Panc1 (cell line): Measurements from ENCODE around the gene PUSL1. TPM values are rescaled to one million over a fixed set of nuclear protein-coding genes. Genes with fewer than 3 reads are reported as not detected.

ENCODE experiments used
- ATAC-seq: fragments of 200-7000 bp; cut with Tn5 transposase; 2 replicates; pipeline ENCODE4 v1.9.1; 2020; ENCODE audit warnings: mild to moderate bottlenecking, moderate library complexity
- BruUV-seq: library from RNA; stranded (reverse); fragments of 400-500 nt; replicated peaks from 2 replicates; lab custom pipeline; 2021; lab: Mats Ljungman, UMichigan
- CTCF ChIA-PET: fragments of 300-600 bp; sonication (Branson Sonifier 250); formaldehyde crosslinking; loops from one replicate; lab custom pipeline; 2022; ENCODE audit warnings: antibody characterized with exemption; lab: Charles Lee
- POLR2A ChIA-PET: fragments of 300-600 bp; sonication (Branson Sonifier 250); formaldehyde crosslinking; loops from one replicate; lab custom pipeline; 2022; ENCODE audit warnings: antibody characterized with exemption; lab: Charles Lee
- DNase-seq: peaks from one replicate; pipeline ENCODE4 v3.0.0-alpha.2; 2010; ENCODE audit warnings: low read depth, low spot score
- H3K27ac ChIP-seq: 2 replicates; pipeline ENCODE4 v1.5.1; 2011; ENCODE audit warnings: mild to moderate bottlenecking, low read length, inconsistent platforms
- H3K27me3 ChIP-seq: fragments of 200-500 bp; sonication (Bioruptor generic); 2 replicates; pipeline ENCODE4 v1.6.0; 2014; ENCODE audit warnings: low read length, inconsistent platforms; ENCODE audit not compliant: control insufficient read depth, insufficient read depth
- H3K36me3 ChIP-seq: fragments of 200-500 bp; sonication (Bioruptor generic); 2 replicates; pipeline ENCODE4 v1.5.1; 2014; ENCODE audit warnings: inconsistent platforms, mild to moderate bottlenecking, low read length, moderate library complexity; ENCODE audit not compliant: control insufficient read depth, insufficient read depth
- H3K4me1 ChIP-seq: 2 replicates; pipeline ENCODE4 v1.5.1; 2011; ENCODE audit warnings: inconsistent platforms, mild to moderate bottlenecking, low read length, moderate library complexity; ENCODE audit not compliant: control insufficient read depth, insufficient read depth
- H3K4me3 ChIP-seq, 2 experiments: 2 replicates each; pipeline ENCODE4 v1.5.1; 2011 to 2012; ENCODE audit warnings: low read depth in 2 of 2, low read length in 2 of 2, mild to moderate bottlenecking in 2 of 2, inconsistent platforms in 1 of 2, moderate library complexity in 1 of 2
- H3K9me3 ChIP-seq: fragments of 200-500 bp; sonication (Bioruptor generic); 2 replicates; pipeline ENCODE4 v1.5.1; 2014; ENCODE audit warnings: low read depth, mild to moderate bottlenecking, inconsistent platforms, low read length, moderate library complexity; ENCODE audit not compliant: control insufficient read depth, insufficient read depth
- CTCF ChIP-seq: fragments of 450-650 bp; IDR thresholded peaks from 2 replicates; pipeline ENCODE4 v1.5.1; 2017; ENCODE audit warnings: mild to moderate bottlenecking
- POLR2AphosphoS5 ChIP-seq: IDR thresholded peaks from 2 replicates; pipeline ENCODE4 v1.6.1; 2012; ENCODE audit warnings: mild to moderate bottlenecking, low read depth, low read length, moderate library complexity
- REST ChIP-seq, 2 experiments: IDR thresholded peaks; 2 replicates each; pipeline ENCODE4 v1.6.1; 2011 to 2012; ENCODE audit warnings: low read depth in 2 of 2, control low read depth in 1 of 2, low read length in 1 of 2, mild to moderate bottlenecking in 1 of 2, moderate library complexity in 1 of 2; ENCODE audit not compliant: insufficient read depth in 1 of 2
- SIN3A ChIP-seq: IDR thresholded peaks from 2 replicates; pipeline ENCODE4 v1.6.1; 2012; ENCODE audit warnings: low read depth, mild to moderate bottlenecking, low read length, moderate library complexity, borderline replicate concordance; ENCODE audit not compliant: insufficient read depth
- TCF7L2 ChIP-seq: IDR thresholded peaks from 2 replicates; pipeline ENCODE4 v1.6.1; 2011; ENCODE audit warnings: mild to moderate bottlenecking, low read depth, low read length, inconsistent platforms
- in situ Hi-C: cut with HindIII; loops from 2 replicates; pipeline ENCODE4 v1.10.0; 2016; ENCODE audit warnings: low sequenced_read_pairs, low pct_unique_long_range_greater_than_20kb
- intact Hi-C: fragments of 100-400 bp; cut with micrococcal nuclease; formaldehyde crosslinking; loops from one replicate; pipeline ENCODE4 v1.10.0; 2022; ENCODE audit not compliant: unreplicated experiment
- total RNA-seq: library from RNA; stranded (reverse); gene quantifications from one replicate; pipeline ENCODE4 v1.2.1, GENCODE V29; 2021; ENCODE audit not compliant: unreplicated experiment

PUSL1 gene
- total RNA-seq, 1 experiment from 2014 or later = 46.9 TPM

GRCh38 chr1:1330366-1331067 is 22.1 kb downstream of the PUSL1 start:
- H3K4me1 ChIP-seq = peaks cover 10% of the 10 kb centered on the region; the same call in 1 of the 2 replicates
- no peak overlapping the region for H3K27ac ChIP-seq
- BruUV-seq = no TSS peak
- ChIA-PET POLR2A (no interaction called here), CTCF (no interaction called here)
- intact Hi-C loops = no loop called here
- no peak overlapping the region for H3K4me3 ChIP-seq
- in situ Hi-C loops = no loop called here
- no peaks in the 10 kb centered on the region for H3K27me3 ChIP-seq
- no peaks in the 10 kb centered on the region for H3K36me3 ChIP-seq
- ATAC-seq (no peak), DNase-seq (no peak)
- no peak for TF ChIP-seq REST (IDR thresholded peaks at IDR 0.05; ENCODE audit: insufficient read depth in 1 of 2, low read depth in 2 of 2, low read length in 1 of 2)
- no peak for TF ChIP-seq SIN3A
- TF ChIP-seq TCF7L2 = no peak
- no peak for TF ChIP-seq CTCF
- TF ChIP-seq POLR2AphosphoS5 = no peak
- no peaks in the 10 kb centered on the region for H3K9me3 ChIP-seq

- CTCF ChIA-PET = no interaction called here
Observed at GRCh38 chr1:1331068-1331965, 22.9 kb downstream of the PUSL1 start, which contains the start of gene TAS1R3. Gene TAS1R3, plus strand, starts transcription at chr1:1331280. Its CDS starts 66 bp downstream, at chr1:1331346.

More at GRCh38 chr1:1331068-1331965, 22.9 kb downstream of the PUSL1 start, which contains the start of gene TAS1R3:
- Histone ChIP-seq H3K9me3 (no peaks in the 10 kb centered on the region), H3K27me3 (no peaks in the 10 kb centered on the region), H3K4me3 (no peak within 1 kb of the TSS), H3K27ac (no peak within 1 kb of the TSS), H3K36me3 (no peaks in the 10 kb centered on the region), H3K4me1 (peaks cover 2% of the 10 kb centered on the region; the same call in 1 of the 2 replicates)
- POLR2A ChIA-PET = no interaction called here
- no TSS peak for BruUV-seq
- TF ChIP-seq REST (IDR thresholded peaks at IDR 0.05; ENCODE audit: insufficient read depth in 1 of 2, low read depth in 2 of 2, low read length in 1 of 2) (no peak), SIN3A (no peak), CTCF (no peak), TCF7L2 (no peak), POLR2AphosphoS5 (no peak)
- DNase-seq = no peak
- ATAC-seq = peak; percentile 9; the same call in 1 of the 2 replicates
- intact Hi-C loops = no loop called here
- in situ Hi-C loops = no loop called here
